PC-3 (cell line): Measurements from ENCODE around the gene CIITA. TPM values are rescaled to one million over a fixed set of nuclear protein-coding genes. Genes with fewer than 3 reads are reported as not detected.
"Not testable (repeated sequence)": the region's sequence is repeated elsewhere in the genome, so short reads cannot be mapped to it uniquely, and the experiment has no call there.

Source experiments
- ATAC-seq: fragments of 200-7000 bp; cut with Tn5 transposase; 2 replicates; pipeline ENCODE4 v1.9.1; 2020; ENCODE audit warnings: mild to moderate bottlenecking, moderate library complexity
- BruUV-seq: library from RNA; stranded (reverse); fragments of 400-500 nt; replicated peaks from 2 replicates; lab custom pipeline; 2021; lab: Mats Ljungman, UMichigan
- CTCF ChIA-PET: fragments of 300-600 bp; sonication (Branson Sonifier 250); formaldehyde crosslinking; loops from one replicate; lab custom pipeline; 2022; ENCODE audit warnings: antibody characterized with exemption; lab: Charles Lee
- POLR2A ChIA-PET: fragments of 300-600 bp; sonication (Branson Sonifier 250); formaldehyde crosslinking; loops from one replicate; lab custom pipeline; 2022; ENCODE audit warnings: antibody characterized with exemption; ENCODE audit not compliant: unreplicated experiment; lab: Charles Lee
- DNase-seq: peaks from one replicate; pipeline ENCODE4 v3.0.0-alpha.2; 2015
- H2AFZ ChIP-seq: fragments of 300-600 bp; sonication (generic); 2 replicates; pipeline ENCODE4 v1.6.0; 2016; ENCODE audit warnings: antibody characterized with exemption, low read length
- H3F3A ChIP-seq: fragments of 300-600 bp; sonication (generic); one replicate; pipeline ENCODE4 v1.6.0; 2017; ENCODE audit warnings: antibody characterized with exemption, low read length, control low read depth, mild to moderate bottlenecking; ENCODE audit not compliant: unreplicated experiment
- H3K27ac ChIP-seq: fragments of 300-600 bp; sonication (generic); 2 replicates; pipeline ENCODE4 v1.5.1; 2016; ENCODE audit warnings: mild to moderate bottlenecking, low read length
- H3K27me3 ChIP-seq: fragments of 300-600 bp; sonication (generic); 2 replicates; pipeline ENCODE4 v1.6.1; 2016; ENCODE audit warnings: low read length, mixed read lengths
- H3K36me3 ChIP-seq: fragments of 300-600 bp; sonication (generic); 2 replicates; pipeline ENCODE4 v1.6.1; 2016; ENCODE audit warnings: low read depth, mixed run types, low read length, mixed read lengths
- H3K4me1 ChIP-seq: fragments of 300-600 bp; sonication (generic); 2 replicates; pipeline ENCODE4 v1.5.1; 2016; ENCODE audit warnings: low read length; ENCODE audit not compliant: insufficient read depth
- H3K4me2 ChIP-seq: fragments of 300-600 bp; sonication (generic); 2 replicates; pipeline ENCODE4 v1.6.0; 2016; ENCODE audit warnings: low read length
- H3K4me3 ChIP-seq: fragments of 300-600 bp; sonication (generic); 2 replicates; pipeline ENCODE4 v1.5.1; 2016; ENCODE audit warnings: mild to moderate bottlenecking, low read length, mixed read lengths
- H3K79me2 ChIP-seq: fragments of 300-600 bp; sonication (generic); 2 replicates; pipeline ENCODE4 v1.6.1; 2017; ENCODE audit warnings: low read length, mixed read lengths
- H3K9ac ChIP-seq: fragments of 300-600 bp; sonication (generic); 2 replicates; pipeline ENCODE4 v1.6.0; 2016; ENCODE audit warnings: mild to moderate bottlenecking, low read length
- H3K9me2 ChIP-seq: fragments of 300-600 bp; sonication (generic); replicated peaks from 2 replicates; pipeline ENCODE4 v1.6.1; 2016; ENCODE audit warnings: mixed run types, low read length, mixed read lengths
- H3K9me3 ChIP-seq: fragments of 300-600 bp; sonication (generic); 2 replicates; pipeline ENCODE4 v1.6.1; 2016; ENCODE audit warnings: low read length, mixed read lengths
- H4K20me1 ChIP-seq: fragments of 300-600 bp; sonication (generic); 2 replicates; pipeline ENCODE4 v1.6.1; 2016; ENCODE audit warnings: low read length, mixed read lengths
- CTCF ChIP-seq: fragments of 300-600 bp; sonication (generic); conservative IDR thresholded peaks from 2 replicates; pipeline ENCODE4 v1.5.1; 2017; ENCODE audit warnings: antibody characterized with exemption, low read depth, mild to moderate bottlenecking, low read length
- EZH2 ChIP-seq: fragments of 300-600 bp; sonication (generic); IDR thresholded peaks from one replicate; pipeline ENCODE4 v1.6.1; 2017; ENCODE audit warnings: antibody characterized with exemption, mild to moderate bottlenecking, low read length; ENCODE audit not compliant: unreplicated experiment
- EZH2phosphoT487 ChIP-seq: fragments of 300-600 bp; sonication (generic); IDR thresholded peaks from 2 replicates; pipeline ENCODE4 v1.6.1; 2018; ENCODE audit warnings: mild to moderate bottlenecking, antibody characterized with exemption, low read length, borderline replicate concordance
- intact Hi-C: fragments of 100-400 bp; cut with micrococcal nuclease; formaldehyde crosslinking; loops from 2 replicates; pipeline ENCODE4 v1.9.0; 2023
- total RNA-seq: library from RNA; depleted of rRNA; stranded (reverse); fragments of >200 nt; gene quantifications from 2 replicates; pipeline ENCODE4 v1.2.3, GENCODE V29; 2014

CIITA gene
- total RNA-seq, 1 experiment from 2014 or later = not detected

- H3K4me2 ChIP-seq, ATAC-seq, H4K20me1 ChIP-seq, H3K9me2 ChIP-seq, BruUV-seq, DNase-seq, H3K9ac ChIP-seq, POLR2A ChIA-PET, intact Hi-C loops, H3K79me2 ChIP-seq, H3K36me3 ChIP-seq, H3K27ac ChIP-seq, H3F3A ChIP-seq, H3K4me3 ChIP-seq, H3K27me3 ChIP-seq, H2AFZ ChIP-seq, H3K4me1 ChIP-seq, H3K9me3 ChIP-seq: not testable (repeated sequence)
- CTCF ChIA-PET = interaction anchor here (0.6 kb wide), 1 partner anchor 33 kb away, joined by 5 read pairs; no protein-coding TSS in a partner anchor
Measured at GRCh38 chr16:10925285-10925684, 48.3 kb downstream of the CIITA start.

- TF ChIP-seq EZH2phosphoT487 = no peak
- TF ChIP-seq CTCF = no peak
- no peak for TF ChIP-seq EZH2
- no peak for DNase-seq
- CTCF ChIA-PET = interaction anchor here (0.6 kb wide), 1 partner anchor 33 kb away, joined by 5 read pairs; no protein-coding TSS in a partner anchor
- ATAC-seq = no peak
- no peak overlapping the region for H3K4me3 ChIP-seq
- no peaks in the 10 kb centered on the region for H3K9me2 ChIP-seq
- no peak overlapping the region for H3K27ac ChIP-seq
- H3K36me3 ChIP-seq = no peaks in the 10 kb centered on the region
- no peaks in the 10 kb centered on the region for H4K20me1 ChIP-seq
- no peaks in the 10 kb centered on the region for H3K4me1 ChIP-seq
- POLR2A ChIA-PET = no interaction called here
- H3K9me3 ChIP-seq = no peaks in the 10 kb centered on the region
- no peak overlapping the region for H2AFZ ChIP-seq
- intact Hi-C loops = no loop called here
- no peak overlapping the region for H3K4me2 ChIP-seq
- no TSS peak for BruUV-seq
- H3K9ac ChIP-seq = no peak overlapping the region
- no peaks in the 10 kb centered on the region for H3F3A ChIP-seq
- no peaks in the 10 kb centered on the region for H3K79me2 ChIP-seq
- H3K27me3 ChIP-seq = no peaks in the 10 kb centered on the region
Measured at GRCh38 chr16:10926094-10926493, 49.1 kb downstream of the CIITA start.

GRCh38 chr16:10926867-10927266 is 49.9 kb downstream of the CIITA start:
- Histone ChIP-seq H3K27ac (no peak overlapping the region), H3K9ac (no peak overlapping the region), H3K27me3 (no peaks in the 10 kb centered on the region), H3K4me2 (no peak overlapping the region), H3K4me1 (no peaks in the 10 kb centered on the region), H3K9me3 (no peaks in the 10 kb centered on the region), H3K9me2 (no peaks in the 10 kb centered on the region), H3K36me3 (no peaks in the 10 kb centered on the region), H3K4me3 (no peak overlapping the region), H2AFZ (no peak overlapping the region), H4K20me1 (no peaks in the 10 kb centered on the region), H3K79me2 (no peaks in the 10 kb centered on the region), H3F3A (no peaks in the 10 kb centered on the region)
- no peak for ATAC-seq
- intact Hi-C loops = no loop called here
- BruUV-seq = no TSS peak
- CTCF ChIA-PET = no interaction called here
- TF ChIP-seq CTCF (no peak), EZH2phosphoT487 (no peak), EZH2 (no peak)
- DNase-seq = no peak
- POLR2A ChIA-PET = no interaction called here
